HCT116 (cell line): ENCODE measurements around the gene CREG2. TPM values are rescaled to one million over a fixed set of nuclear protein-coding genes. Genes with fewer than 3 reads are reported as not detected.

ENCODE experiments used
- ATAC-seq: fragments of 200-7000 bp; cut with Tn5 transposase; 2 replicates; pipeline ENCODE4 v1.9.1; 2020; ENCODE audit warnings: mild to moderate bottlenecking, moderate library complexity
- BruUV-seq: library from RNA; stranded (reverse); fragments of 400-500 nt; replicated peaks from 2 replicates; lab custom pipeline; 2021; lab: Mats Ljungman, UMichigan
- CTCF ChIA-PET: fragments of 300-600 bp; sonication (Branson Sonifier 250); formaldehyde crosslinking; loops from one replicate; lab custom pipeline; 2021; ENCODE audit warnings: antibody characterized with exemption; lab: Charles Lee
- POLR2A ChIA-PET: fragments of 300-600, 350-600 bp; sonication (Branson Sonifier 250); formaldehyde crosslinking; loops from one replicate; lab custom pipeline; 2021; ENCODE audit warnings: antibody characterized with exemption; lab: Charles Lee
- RAD21 ChIA-PET, 2 experiments: fragments of 300-600 bp; sonication (Branson Sonifier 250); formaldehyde crosslinking; loops; one replicate each; lab custom pipeline; 2023; ENCODE audit warnings: low total read pairs in 2 of 2; ENCODE audit not compliant: uncharacterized antibody in 2 of 2, unreplicated experiment in 2 of 2, low non-redundant PET in 1 of 2; lab: Charles Lee
- DNase-seq: peaks from one replicate; pipeline ENCODE4 v3.0.0-alpha.2; 2010; ENCODE audit warnings: low read depth, low spot score
- H2AFZ ChIP-seq: fragments of 200-600 bp; shearing (Covaris generic), sonication (generic); 2 replicates; pipeline ENCODE4 v1.6.1; 2017; ENCODE audit warnings: low read depth, mixed run types, mixed read lengths, antibody characterized with exemption, low read length; ENCODE audit not compliant: poor library complexity, severe bottlenecking
- H3K27ac ChIP-seq: 2 replicates; pipeline ENCODE4 v1.5.1; 2012; ENCODE audit warnings: low read depth, low read length
- H3K27me3 ChIP-seq: fragments of 200-600 bp; sonication (generic); 2 replicates; pipeline ENCODE4 v1.6.1; 2016; ENCODE audit warnings: mixed run types, low read length, mixed read lengths; ENCODE audit not compliant: insufficient read depth
- H3K36me3 ChIP-seq, 2 experiments: fragments of 200-500 bp in 1 of 2; fragments of 200-600 bp in 1 of 2; sonication (Bioruptor generic) in 1 of 2; sonication (generic) in 1 of 2; 2 replicates each; pipeline versions ENCODE4 v1.5.1 to v1.6.1; 2014 to 2016; ENCODE audit warnings: low read length in 2 of 2, inconsistent platforms in 1 of 2, mixed read lengths in 1 of 2, mixed run types in 1 of 2; ENCODE audit not compliant: insufficient read depth in 2 of 2, control insufficient read depth in 1 of 2
- H3K4me1 ChIP-seq, 2 experiments: fragments of 200-600 bp in 1 of 2; sonication (generic) in 1 of 2; 2 replicates each; pipeline versions ENCODE4 v1.5.1 to v1.6.1; 2012 to 2017; ENCODE audit warnings: low read length in 2 of 2, inconsistent platforms in 1 of 2, mild to moderate bottlenecking in 1 of 2, mixed read lengths in 1 of 2, mixed run types in 1 of 2, moderate library complexity in 1 of 2; ENCODE audit not compliant: insufficient read depth in 2 of 2, control insufficient read depth in 1 of 2
- H3K4me2 ChIP-seq: fragments of 200-600 bp; sonication (generic); 2 replicates; pipeline ENCODE4 v1.6.1; 2017; ENCODE audit warnings: mixed run types, low read length, mixed read lengths
- H3K4me3 ChIP-seq, 2 experiments: fragments of 200-600 bp in 1 of 2; sonication (generic) in 1 of 2; replicated peaks in 1 of 2; 2 replicates each; pipeline ENCODE4 v1.5.1; 2011 to 2016; ENCODE audit warnings: low read length in 2 of 2, control low read depth in 1 of 2, low read depth in 1 of 2, mild to moderate bottlenecking in 1 of 2, mixed read lengths in 1 of 2, mixed run types in 1 of 2
- H3K79me2 ChIP-seq: fragments of 200-600 bp; sonication (generic); 2 replicates; pipeline ENCODE4 v1.6.1; 2017; ENCODE audit warnings: mild to moderate bottlenecking, mixed run types, low read length, moderate library complexity, mixed read lengths; ENCODE audit not compliant: insufficient read depth
- H3K9ac ChIP-seq: fragments of 200-600 bp; sonication (generic); 2 replicates; pipeline ENCODE4 v1.6.1; 2016; ENCODE audit warnings: low read length, mixed read lengths
- H3K9me2 ChIP-seq: fragments of 200-600 bp; sonication (generic), shearing (Covaris generic); 2 replicates; pipeline ENCODE4 v1.6.1; 2017; ENCODE audit warnings: mixed run types, mild to moderate bottlenecking, moderate library complexity; ENCODE audit not compliant: insufficient read depth
- H3K9me3 ChIP-seq, 2 experiments: fragments of 200-500 bp in 1 of 2; fragments of 200-600 bp in 1 of 2; sonication (Bioruptor generic) in 1 of 2; sonication (generic) in 1 of 2; 2 replicates each; pipeline ENCODE4 v1.6.1; 2014 to 2017; ENCODE audit warnings: low read length in 2 of 2, mixed read lengths in 2 of 2, inconsistent platforms in 1 of 2, low read depth in 1 of 2, mild to moderate bottlenecking in 1 of 2, mixed run types in 1 of 2, moderate library complexity in 1 of 2; ENCODE audit not compliant: control insufficient read depth in 1 of 2, insufficient read depth in 1 of 2
- H4K20me1 ChIP-seq: fragments of 200-600 bp; sonication (generic), shearing (Covaris generic); 2 replicates; pipeline ENCODE4 v1.6.1; 2017; ENCODE audit warnings: mixed run types, mild to moderate bottlenecking, moderate library complexity; ENCODE audit not compliant: insufficient read depth
- CTCF ChIP-seq, 3 experiments: fragments of 200-600 bp in 1 of 3; sonication (generic) in 1 of 3; IDR thresholded peaks in 2 of 3; conservative IDR thresholded peaks in 1 of 3; 2 replicates each; pipeline ENCODE4 v1.5.1; 2012 to 2017; ENCODE audit warnings: low read depth in 2 of 3, low read length in 2 of 3, antibody characterized with exemption in 1 of 3, borderline replicate concordance in 1 of 3, control low read depth in 1 of 3, mild to moderate bottlenecking in 1 of 3, mixed read lengths in 1 of 3, mixed run types in 1 of 3, moderate library complexity in 1 of 3; ENCODE audit not compliant: insufficient read depth in 1 of 3
- RAD21 ChIP-seq: IDR thresholded peaks from 2 replicates; pipeline ENCODE4 v1.6.1; 2012; ENCODE audit warnings: low read depth, mild to moderate bottlenecking
- TCF7L2 ChIP-seq: IDR thresholded peaks from 2 replicates; pipeline ENCODE4 v1.7.0; 2011; ENCODE audit warnings: borderline replicate concordance, inconsistent platforms; ENCODE audit not compliant: insufficient read depth, insufficient read length; ENCODE audit errors: extremely low read depth
- intact Hi-C: fragments of 100-400 bp; cut with micrococcal nuclease; formaldehyde crosslinking; loops from 2 replicates; pipeline ENCODE4 v1.10.0; 2022
- total RNA-seq: library from RNA; stranded (reverse); gene quantifications from one replicate; pipeline ENCODE4 v1.2.1, GENCODE V29; 2021; ENCODE audit not compliant: unreplicated experiment
- TF ChIP-seq, protein P1 (sequence below): IDR thresholded peaks from 2 replicates; pipeline ENCODE4 v1.6.1; 2011; ENCODE audit warnings: mild to moderate bottlenecking, low read length, moderate library complexity; ENCODE audit not compliant: insufficient replicate concordance; ENCODE audit errors: extremely low read depth

Gene CREG2
- total RNA-seq, 1 experiment from 2014 or later, result 0.12 TPM

DNA sequence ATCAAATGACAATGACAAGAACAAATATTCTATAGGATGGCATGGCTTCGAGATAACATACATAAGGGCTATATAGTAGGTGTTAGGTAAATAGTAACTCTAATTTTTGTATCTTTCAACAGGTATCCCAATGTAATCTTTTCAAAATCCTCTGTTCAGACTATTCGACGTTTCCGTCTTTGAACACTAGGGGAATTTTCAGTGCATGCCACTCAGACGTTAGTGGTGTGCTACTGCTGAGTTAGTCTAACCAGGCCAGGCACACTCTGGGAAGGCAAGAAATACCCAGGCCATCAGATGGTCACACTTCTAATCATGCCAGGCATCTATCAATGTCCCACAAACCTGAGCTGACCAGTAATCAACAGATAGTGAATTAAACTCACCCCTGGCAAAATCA, 14.6 kb upstream of the CREG2 start:
- Histone ChIP-seq H3K79me2 (no peaks in the 10 kb centered on the region), H3K4me3 (no peak overlapping the region), H3K4me2 (no peak overlapping the region), H3K9me3 (no peaks in the 10 kb centered on the region), H2AFZ (no peak overlapping the region), H3K9me2 (no peaks in the 10 kb centered on the region), H4K20me1 (no peaks in the 10 kb centered on the region), H3K27ac (no peak overlapping the region), H3K27me3 (no peaks in the 10 kb centered on the region), H3K36me3 (no peaks in the 10 kb centered on the region), H3K9ac (no peak overlapping the region), H3K4me1 (peaks cover 0 to 6% of the 10 kb centered on the region in 2 experiments; a peak in 1 of 4 replicates)
- CTCF ChIA-PET, result no interaction called here
- POLR2A ChIA-PET, result no interaction called here
- TF ChIP-seq TCF7L2, result no peak
- TF ChIP-seq RAD21, result no peak; the same call in 1 of the 2 replicates
- TF ChIP-seq CTCF (IDR thresholded peaks at IDR 0.05 in 2 of 3, conservative IDR thresholded peaks at IDR 0.05 in 1 of 3; ENCODE audit: borderline replicate concordance in 1 of 3, insufficient read depth in 1 of 3, low read depth in 2 of 3, low read length in 2 of 3), result peak; percentile 14 to 59 (median 46); a peak in 4 of 6 replicates
- TF ChIP-seq, protein P1, sequence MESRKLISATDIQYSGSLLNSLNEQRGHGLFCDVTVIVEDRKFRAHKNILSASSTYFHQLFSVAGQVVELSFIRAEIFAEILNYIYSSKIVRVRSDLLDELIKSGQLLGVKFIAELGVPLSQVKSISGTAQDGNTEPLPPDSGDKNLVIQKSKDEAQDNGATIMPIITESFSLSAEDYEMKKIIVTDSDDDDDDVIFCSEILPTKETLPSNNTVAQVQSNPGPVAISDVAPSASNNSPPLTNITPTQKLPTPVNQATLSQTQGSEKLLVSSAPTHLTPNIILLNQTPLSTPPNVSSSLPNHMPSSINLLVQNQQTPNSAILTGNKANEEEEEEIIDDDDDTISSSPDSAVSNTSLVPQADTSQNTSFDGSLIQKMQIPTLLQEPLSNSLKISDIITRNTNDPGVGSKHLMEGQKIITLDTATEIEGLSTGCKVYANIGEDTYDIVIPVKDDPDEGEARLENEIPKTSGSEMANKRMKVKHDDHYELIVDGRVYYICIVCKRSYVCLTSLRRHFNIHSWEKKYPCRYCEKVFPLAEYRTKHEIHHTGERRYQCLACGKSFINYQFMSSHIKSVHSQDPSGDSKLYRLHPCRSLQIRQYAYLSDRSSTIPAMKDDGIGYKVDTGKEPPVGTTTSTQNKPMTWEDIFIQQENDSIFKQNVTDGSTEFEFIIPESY, result no peak
- intact Hi-C loops, result no loop called here
- DNase-seq (no peak), ATAC-seq (peak; percentile 94)
- no TSS peak for BruUV-seq
- RAD21 ChIA-PET, result no interaction called here
